Endothelial cell of umbilical vein (primary cell): ENCODE data around the gene CORO2B.
A peak's percentile ranks its signal among the peaks of the same experiment; 100 is the strongest.

Source experiments
- CTCF ChIP-seq, 2 donors: IDR thresholded peaks; 1 replicate in 1 of 2; 2 replicates in 1 of 2; pipeline ENCODE4 v1.5.1; 2011; ENCODE audit warnings: low read length in 2 of 2, mild to moderate bottlenecking in 2 of 2, moderate library complexity in 2 of 2, control low read depth in 1 of 2, inconsistent platforms in 1 of 2, low read depth in 1 of 2; ENCODE audit not compliant: insufficient read depth in 1 of 2; ENCODE audit errors: extremely low read depth in 1 of 2
- EZH2 ChIP-seq: IDR thresholded peaks from 2 replicates; pipeline ENCODE4 v1.6.1; 2012; ENCODE audit warnings: borderline replicate concordance, low read depth, mild to moderate bottlenecking, moderate library complexity, low read length, inconsistent platforms; ENCODE audit not compliant: severe bottlenecking
- POLR2A ChIP-seq: IDR thresholded peaks from 2 replicates; pipeline ENCODE4 v1.6.1; 2012; ENCODE audit warnings: low read depth, mild to moderate bottlenecking, control low read depth, low read length
- POLR2AphosphoS5 ChIP-seq: IDR thresholded peaks from 2 replicates; pipeline ENCODE4 v1.6.1; 2012; ENCODE audit warnings: low read depth, mild to moderate bottlenecking, control low read depth, low read length, moderate library complexity; ENCODE audit not compliant: insufficient read depth

- TF ChIP-seq CTCF (IDR thresholded peaks at IDR 0.05; ENCODE audit: extremely low read depth in 1 of 2, insufficient read depth in 1 of 2, low read depth in 1 of 2, low read length in 2 of 2) (no peak), POLR2AphosphoS5 (peak; percentile 71), EZH2 (no peak), POLR2A (peak; percentile 52)
Observed at GRCh38 chr15:68543165-68544008, 35.4 kb upstream of the CORO2B start.
